ENCODE measurements around the gene HINT2.

The HINT2 gene

GRCh38 chr9:35811381-35812024 is 3.3 kb downstream of the HINT2 start:
- no peak for DNase-seq

- no peak for DNase-seq
These were observed 4.7 kb downstream of the HINT2 start for GRCh38 chr9:35810122-35810521.

DNA sequence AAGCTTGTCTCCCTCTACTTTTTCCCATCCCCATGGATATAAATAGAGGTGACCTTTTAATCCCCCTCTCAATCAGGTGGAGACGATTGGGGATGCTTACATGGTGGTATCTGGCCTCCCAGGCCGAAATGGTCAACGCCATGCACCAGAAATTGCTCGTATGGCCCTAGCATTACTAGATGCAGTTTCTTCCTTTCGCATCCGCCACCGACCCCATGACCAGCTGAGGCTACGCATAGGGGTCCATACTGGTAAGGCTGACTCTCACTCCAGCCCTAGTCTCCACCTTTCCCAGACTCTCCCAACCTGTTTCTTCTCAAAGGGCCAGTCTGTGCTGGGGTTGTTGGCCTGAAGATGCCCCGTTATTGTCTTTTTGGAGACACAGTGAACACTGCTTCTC is 6.4 kb downstream of the HINT2 start:
- no peak for DNase-seq

- DNase-seq: no peak
These were observed 8.7 kb downstream of the HINT2 start for GRCh38 chr9:35806101-35806500.

DNA sequence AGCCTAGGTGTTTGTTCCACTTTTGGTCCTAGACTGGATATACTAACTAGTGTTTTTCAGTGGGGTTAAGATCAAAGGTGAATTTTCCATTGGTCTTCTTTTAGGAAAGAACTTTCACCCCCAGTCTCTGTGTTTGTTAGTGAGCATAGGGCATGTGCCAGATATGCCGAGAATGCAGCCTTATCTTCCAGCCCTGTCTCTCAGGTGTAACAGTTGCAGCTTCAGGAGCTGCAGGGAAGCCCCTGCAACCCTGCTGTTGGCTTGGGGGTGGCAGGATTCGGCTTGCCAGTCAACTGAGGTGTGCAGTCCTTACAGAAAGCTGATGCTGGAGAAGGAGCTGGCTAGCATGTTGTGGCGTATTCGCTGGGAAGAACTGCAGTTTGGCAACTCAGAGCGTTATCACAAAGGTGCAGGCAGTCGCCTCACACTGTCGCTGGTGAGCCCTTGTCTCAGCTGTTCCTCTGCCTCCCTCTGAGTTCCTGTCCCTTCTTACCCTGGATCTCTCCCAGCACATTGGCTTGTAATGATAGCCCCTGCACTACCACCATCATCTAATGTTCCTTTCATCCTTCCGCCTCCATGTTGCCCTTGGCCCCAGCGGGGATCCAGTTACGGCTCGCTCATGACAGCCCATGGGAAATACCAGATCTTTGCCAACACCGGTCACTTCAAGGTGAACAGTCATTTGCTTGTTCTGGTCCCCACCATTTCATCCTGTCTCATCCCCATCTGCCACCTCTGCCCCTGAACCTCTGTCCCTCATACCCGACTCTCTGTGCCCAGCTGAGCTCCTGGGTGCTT is 13.3 kb downstream of the HINT2 start:
- no peak for DNase-seq

GRCh38 chr9:35800530-35800929 is 14.3 kb downstream of the HINT2 start:
- no peak for DNase-seq

GRCh38 chr9:35798658-35799374 is 16.0 kb downstream of the HINT2 start:
- no peak for DNase-seq

DNA sequence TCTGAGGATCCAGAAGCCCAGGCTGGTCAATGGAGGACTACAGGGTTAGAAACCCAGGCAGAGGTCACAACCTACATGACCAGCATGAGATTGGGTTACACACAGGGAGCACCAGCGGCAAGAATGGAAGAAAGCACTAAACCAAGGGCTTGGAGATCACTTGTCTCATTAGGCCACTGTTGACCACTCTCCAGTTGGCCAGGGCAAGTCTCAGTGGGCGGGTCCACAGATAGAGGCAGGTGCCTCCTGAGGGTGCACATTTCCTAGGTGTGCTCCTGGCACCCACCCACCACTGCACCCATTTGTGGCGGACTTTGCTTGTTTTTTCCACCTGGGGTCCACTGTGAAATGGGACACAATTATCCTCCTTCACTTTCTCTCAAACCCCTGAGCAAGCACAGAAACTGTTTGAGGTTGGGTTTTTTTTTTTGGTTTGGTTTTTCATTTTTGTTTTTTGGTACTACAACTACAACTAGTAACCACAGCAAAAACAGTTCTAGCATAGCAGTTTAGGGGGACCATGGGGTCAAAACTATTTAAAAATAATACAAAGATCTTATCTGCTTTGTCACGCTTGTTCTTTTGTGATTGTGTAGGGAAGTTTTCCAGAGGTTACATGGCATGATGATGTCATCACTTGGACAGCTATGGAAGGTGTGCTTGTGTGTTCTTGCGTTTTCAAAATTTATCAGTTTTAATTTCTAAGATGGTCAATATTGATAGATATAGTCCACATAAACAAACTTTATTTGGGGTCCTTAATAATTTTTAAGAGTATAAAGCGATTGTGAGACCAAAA is 17.3 kb downstream of the HINT2 start:
- DNase-seq: no peak

DNA sequence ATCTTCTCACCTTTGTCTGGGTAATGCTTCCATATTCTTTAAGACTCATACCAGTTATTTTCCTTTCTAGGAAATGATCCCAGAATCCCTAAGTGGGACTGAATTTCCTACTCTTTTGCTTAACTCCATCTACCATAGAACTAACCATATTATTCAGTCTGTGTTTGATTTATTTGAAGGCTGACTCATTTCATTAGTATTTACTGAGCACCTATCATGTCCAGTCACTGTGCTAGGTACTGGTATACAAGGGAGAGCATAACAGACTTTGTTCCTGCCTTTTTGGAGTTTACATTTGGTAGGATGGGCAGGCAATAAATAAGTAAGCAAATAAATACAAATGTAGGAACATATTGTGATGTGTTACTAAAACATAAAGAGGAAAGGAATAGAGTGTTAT is 19.1 kb downstream of the HINT2 start:
- no peak for DNase-seq

- no peak for DNase-seq
These were observed 21.4 kb downstream of the HINT2 start for GRCh38 chr9:35793461-35793860.

DNA sequence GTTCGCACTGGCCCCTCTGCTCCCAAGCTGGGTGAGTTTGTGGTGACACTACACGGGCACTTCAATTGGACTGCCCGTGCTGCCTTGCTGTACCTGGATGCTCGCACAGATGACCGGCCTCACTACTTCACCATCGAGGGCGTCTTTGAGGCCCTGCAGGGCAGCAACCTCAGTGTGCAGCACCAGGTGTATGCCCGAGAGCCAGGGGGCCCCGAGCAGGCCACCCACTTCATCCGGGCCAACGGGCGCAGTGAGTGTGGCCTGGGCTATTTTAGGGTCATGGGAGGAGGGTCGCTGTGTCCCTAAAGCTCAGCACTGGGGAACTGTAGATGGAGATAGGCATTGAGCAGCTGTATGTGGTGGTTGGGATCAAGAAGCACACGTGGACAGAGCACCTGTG is 22.0 kb downstream of the HINT2 start:
- DNase-seq: no peak

DNA sequence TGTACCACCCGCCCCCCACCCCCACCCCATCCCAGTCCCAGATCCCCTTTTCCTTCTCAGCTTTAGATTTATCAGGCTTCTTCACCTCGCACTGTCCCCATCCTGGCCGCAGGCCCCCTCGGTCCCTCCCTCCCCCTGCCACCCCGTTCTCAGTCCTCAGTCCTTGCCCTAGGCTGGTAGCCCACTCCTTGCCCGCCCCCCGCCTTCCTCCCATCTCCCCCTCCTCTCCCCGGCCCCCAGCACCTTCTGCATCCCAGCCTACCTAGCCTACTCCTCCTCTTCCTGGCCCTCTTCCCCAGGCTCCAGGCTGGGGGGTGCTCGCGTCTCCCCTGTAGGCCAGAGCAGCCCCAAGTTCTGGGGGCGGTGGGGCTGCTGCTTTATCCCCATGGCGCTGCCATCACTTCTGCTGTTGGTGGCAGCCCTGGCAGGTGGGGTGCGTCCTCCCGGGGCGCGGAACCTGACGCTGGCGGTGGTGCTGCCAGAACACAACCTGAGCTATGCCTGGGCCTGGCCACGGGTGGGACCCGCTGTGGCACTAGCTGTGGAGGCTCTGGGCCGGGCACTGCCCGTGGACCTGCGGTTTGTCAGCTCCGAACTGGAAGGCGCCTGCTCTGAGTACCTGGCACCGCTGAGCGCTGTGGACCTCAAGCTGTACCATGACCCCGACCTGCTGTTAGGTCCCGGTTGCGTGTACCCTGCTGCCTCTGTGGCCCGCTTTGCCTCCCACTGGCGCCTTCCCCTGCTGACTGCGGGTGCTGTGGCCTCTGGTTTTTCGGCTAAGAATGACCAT is 22.6 kb downstream of the HINT2 start:
- no peak for DNase-seq

DNA sequence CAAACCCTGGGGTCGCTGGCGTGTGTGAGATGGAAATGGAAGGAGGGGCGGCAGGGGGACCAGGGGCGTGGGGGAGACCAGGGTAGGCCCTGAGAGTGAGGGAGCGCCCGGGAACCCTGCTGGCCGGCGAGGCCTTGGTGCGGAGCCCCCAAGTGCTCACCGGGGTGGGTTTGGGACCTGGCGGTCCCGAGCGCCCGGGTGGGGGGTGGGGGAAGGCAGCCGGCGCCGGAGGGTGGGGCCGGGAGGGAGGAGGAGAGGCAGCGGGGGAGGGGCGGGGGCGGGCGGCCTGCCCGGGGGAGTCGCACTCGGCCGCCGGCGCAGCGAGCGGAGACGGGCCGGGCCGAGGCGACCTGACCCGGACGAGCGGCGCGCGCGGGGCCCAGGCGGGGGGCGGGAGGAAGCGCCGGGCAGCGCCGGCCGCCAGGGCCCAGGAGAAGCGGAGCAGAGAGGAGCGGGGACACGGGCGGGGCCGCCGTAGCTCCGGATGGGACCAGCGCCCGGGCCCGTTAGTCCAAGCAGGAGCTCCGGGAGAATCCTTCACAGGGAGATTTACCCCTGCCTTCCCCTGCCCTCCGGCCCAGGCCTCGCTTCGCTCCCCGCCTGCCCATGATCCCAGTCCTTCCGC is 23.4 kb downstream of the HINT2 start, which contains the start of gene NPR2:
TSS of gene NPR2 (plus strand) at position 295 of the 625 bp plus-strand sequence. CDS start 818 bp downstream, outside the sequence.
- DNase-seq: no peak

GRCh38 chr9:35790385-35791296 is 24.2 kb downstream of the HINT2 start:
- DNase-seq: peak; percentile 31 to 70 (median 42)

DNA sequence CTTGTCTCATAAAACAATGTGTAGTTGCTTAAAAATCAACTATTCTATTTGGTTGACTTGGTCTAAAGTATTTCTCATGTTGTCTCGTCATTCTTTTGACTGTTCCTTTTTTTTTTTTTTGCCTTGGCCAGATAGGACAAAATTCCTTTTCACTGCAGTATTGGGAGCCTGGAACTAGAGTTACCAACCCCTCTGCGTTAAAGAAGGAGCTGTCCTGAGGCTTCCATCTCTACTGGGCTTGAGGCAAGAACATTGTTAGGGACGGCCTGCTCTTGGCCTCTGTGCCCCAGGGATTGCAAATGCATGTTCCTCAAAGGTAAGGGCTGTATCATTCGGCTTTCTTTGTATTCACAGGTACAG is 24.8 kb downstream of the HINT2 start:
- no peak for DNase-seq

GRCh38 chr9:35789541-35789940 is 25.3 kb downstream of the HINT2 start:
- no peak for DNase-seq

DNA sequence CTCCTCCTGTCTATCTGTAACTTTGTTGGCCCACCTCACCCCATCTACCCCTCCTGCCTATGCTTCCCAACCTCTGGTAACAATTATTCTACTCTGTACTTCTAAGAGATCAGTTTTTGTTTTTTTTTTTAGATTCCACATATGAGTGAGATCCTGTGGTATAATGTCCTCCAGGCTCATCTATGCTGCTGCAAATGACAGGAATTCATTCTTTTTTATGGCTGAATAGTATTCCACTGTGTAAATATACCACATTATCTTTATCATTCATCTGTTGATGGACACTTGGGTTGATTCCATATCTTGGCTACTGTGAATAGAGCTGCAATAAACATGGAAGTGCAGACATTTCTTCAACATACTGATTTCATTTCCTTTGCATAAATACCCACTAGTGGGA is 31.4 kb downstream of the HINT2 start:
- no peak for DNase-seq

- DNase-seq: no peak
These were observed 33.8 kb downstream of the HINT2 start for GRCh38 chr9:35781066-35781465.

DNA sequence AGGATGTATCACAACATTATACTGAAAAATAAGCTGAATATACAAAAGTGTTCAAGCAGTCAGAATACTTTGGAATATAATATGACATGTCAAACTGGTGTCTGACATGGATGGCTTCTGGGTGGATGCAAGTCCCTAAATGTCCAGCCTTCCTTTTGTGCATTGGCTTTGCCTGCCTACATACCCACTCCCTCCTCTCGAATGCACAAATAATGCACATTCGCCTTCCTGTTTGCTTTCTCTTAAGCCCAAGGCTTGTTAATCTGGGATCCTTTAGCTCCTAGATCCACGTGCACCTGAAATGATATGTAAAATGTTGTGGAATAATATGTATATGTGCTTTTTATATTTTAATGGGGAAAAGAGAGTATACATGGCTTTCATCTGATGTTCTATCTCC is 36.3 kb downstream of the HINT2 start:
- no peak for DNase-seq

- no peak for DNase-seq
These were observed 38.8 kb downstream of the HINT2 start for GRCh38 chr9:35776018-35776417.
